GM12872 (cell line): ENCODE results near the gene GABRG3.

Experiments
- TF ChIP-seq, protein P1 (sequence below): IDR thresholded peaks from 3 replicates; pipeline ENCODE4 v1.5.1; 2011; ENCODE audit warnings: low read depth, mild to moderate bottlenecking, low read length, moderate library complexity; ENCODE audit not compliant: insufficient read depth

GABRG3 gene

DNA sequence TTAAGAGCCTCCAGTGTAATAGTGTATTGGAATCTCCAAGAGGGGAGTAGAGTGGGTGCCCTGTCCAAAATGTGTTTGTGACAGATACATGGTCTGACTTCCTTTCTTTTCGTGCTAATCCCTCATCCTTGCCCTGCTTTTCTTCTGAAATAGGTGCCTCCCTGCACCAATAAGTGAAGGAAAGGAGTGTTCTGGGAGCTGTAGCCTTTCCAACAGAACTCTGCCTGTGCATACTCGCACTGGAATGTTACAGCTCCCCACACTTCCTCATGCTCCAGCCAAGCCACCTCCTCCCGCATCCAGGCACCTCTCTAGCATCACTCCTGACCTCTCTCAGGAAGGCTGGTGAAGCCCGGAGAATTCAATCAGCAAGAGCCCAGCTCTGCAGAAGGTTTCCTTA, 478.0 kb downstream of the GABRG3 start:
- TF ChIP-seq, protein P1, sequence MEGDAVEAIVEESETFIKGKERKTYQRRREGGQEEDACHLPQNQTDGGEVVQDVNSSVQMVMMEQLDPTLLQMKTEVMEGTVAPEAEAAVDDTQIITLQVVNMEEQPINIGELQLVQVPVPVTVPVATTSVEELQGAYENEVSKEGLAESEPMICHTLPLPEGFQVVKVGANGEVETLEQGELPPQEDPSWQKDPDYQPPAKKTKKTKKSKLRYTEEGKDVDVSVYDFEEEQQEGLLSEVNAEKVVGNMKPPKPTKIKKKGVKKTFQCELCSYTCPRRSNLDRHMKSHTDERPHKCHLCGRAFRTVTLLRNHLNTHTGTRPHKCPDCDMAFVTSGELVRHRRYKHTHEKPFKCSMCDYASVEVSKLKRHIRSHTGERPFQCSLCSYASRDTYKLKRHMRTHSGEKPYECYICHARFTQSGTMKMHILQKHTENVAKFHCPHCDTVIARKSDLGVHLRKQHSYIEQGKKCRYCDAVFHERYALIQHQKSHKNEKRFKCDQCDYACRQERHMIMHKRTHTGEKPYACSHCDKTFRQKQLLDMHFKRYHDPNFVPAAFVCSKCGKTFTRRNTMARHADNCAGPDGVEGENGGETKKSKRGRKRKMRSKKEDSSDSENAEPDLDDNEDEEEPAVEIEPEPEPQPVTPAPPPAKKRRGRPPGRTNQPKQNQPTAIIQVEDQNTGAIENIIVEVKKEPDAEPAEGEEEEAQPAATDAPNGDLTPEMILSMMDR: no peak

DNA sequence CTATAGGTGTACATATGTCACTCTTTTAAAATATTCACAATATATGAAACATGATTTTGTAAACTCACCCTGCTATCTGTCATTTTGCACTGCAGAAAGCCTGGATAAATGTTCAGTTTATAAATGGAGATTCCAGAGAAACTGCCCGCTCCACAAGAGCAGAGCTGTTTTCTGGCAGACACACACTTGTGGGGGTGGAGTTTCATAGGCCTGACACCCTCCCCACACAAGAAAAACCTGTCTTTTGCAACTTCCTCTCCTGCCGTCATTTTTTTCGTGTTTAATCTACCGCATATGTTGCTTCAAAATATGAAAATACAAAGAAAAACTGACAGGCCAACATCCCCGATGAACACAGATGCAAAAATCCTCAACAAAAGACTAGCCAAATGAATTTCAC, 479.0 kb downstream of the GABRG3 start:
- TF ChIP-seq, protein P1: no peak

DNA sequence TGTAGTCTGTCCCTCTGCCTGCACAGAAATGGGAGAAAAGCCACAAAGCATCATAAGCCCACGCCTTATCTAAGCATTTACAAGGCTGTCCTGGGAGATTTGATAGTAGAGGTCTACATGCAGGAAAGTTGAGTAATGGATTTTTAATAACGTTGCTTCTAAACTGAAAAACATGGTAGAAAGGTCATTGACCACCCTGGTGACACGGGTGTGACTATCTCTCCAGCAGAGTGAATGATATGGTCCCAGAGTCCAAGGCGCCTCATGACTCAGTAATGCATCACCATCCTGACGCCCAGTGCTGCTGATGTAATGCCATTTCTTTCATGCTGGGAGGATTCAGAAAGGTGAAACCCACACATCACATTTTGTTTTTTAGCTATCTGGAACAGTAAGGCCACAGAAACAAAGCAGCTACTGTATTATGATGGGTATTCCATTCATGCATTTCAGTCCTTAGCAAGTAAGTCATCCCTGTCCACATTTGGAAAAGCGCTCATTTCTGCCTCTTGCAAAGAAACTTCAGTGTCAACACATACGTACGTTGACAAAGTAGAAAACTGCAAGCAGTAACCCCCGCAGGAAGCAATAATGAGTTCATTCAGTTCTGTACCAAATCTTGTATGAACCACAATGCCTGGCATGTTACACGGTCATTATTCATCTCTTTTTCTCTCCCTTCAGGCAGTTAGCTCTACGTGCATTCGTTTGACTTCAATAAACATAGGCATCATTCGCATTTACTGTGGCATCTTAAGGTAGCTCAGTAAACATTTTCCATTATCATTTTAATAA, 483.5 kb downstream of the GABRG3 start:
- TF ChIP-seq, protein P1: no peak

DNA sequence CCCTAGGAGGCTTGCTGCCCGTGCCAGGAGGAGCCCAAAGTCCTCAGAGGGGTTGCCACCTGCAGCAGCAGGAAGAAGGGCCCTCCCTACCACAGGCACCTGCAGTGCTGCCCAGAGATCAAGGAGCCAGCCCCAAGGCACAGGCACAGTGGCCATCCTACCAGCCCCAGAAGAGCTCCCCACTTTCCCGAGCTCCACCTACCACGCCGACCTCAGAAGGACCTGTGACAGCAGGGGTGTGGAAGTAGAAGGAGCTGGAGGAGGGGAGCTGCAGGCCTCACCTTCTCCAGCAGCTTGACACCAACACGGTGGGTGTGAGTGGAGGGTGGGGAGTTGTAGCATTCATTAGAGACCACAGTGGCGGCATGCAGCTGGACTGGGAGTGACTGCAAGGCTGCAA, 485.8 kb downstream of the GABRG3 start:
- TF ChIP-seq, protein P1: no peak

DNA sequence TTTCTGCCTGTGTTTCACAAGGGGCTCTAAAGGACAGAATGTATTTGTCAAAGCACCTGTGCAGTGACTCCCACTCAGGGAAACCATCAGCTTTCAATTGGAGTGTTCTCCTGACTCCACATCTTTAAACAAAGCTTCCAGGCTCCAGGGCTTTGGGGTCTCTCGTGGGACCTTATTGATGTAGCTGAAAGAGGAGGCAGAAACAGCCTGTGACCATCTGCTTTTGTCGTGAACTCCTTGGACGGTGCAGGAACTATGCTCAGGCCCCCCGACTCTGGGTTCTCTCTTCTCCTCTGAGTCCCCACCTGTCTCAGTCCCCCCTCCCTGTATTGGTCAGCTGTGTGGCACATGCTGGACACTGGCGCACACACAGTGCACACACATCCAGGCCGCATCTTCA, 486.8 kb downstream of the GABRG3 start:
- TF ChIP-seq, protein P1: no peak

DNA sequence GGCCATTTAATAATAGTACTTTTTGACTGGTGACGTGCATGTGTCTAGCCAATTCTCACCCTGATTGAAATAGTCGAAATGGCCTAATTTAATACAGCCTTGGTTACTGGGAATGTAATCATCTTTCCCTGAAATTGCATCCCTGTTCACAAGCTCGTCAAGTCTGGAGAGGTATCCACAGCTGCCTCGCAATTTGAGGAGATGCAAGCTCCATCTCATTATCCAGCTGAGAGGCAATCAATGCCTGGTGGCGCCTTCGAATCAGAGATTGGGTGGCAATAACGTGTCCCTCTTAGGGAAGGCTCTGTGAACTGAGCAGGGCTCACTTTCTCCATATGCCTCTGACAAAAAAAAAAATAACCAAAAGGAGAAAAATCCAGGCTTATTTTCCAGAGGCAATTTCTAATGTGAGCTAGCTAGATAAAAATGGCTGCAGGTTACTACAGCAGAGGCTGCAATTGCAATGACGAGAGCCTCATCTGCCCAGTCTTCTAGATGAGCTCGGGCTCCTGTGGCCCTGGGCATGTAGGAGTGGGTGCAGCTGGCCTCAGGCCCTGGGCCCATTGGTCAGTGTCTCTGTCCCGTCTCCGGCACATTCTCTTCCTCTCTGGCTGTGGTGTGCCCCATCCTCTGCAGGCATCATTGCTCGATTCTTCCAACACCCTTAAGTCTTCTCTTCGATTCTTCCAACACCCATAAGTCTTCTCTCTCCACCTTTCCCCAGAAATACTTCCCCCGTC, 487.5 kb downstream of the GABRG3 start:
- TF ChIP-seq, protein P1: no peak

DNA sequence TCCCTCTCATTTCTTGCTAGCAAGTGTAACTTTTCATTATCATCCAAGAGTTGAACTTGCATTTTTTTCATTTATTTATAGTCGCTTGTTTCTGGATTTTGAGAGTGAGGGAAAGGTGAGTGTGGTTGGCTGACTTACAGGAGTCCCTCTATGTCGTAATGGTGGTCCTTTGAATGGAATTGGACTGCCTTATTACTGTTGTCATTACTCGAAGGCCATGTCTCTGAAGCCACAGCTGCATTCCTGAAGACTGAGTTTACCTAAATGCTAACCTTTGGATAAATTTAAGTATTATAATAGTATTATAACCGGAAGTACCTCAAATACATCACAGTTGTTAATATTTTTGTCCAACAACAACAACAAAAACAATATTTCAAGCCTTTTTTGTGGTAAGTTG, 488.9 kb downstream of the GABRG3 start:
- TF ChIP-seq, protein P1: no peak
